LNCAP (cell line): Measurements from ENCODE around the gene MED7.

Experiments used
- TF ChIP-seq, protein P1 (sequence below): fragments of 450-650 bp; IDR thresholded peaks from 2 replicates; pipeline ENCODE4 v1.5.1; 2017; ENCODE audit warnings: mild to moderate bottlenecking

The MED7 gene

DNA sequence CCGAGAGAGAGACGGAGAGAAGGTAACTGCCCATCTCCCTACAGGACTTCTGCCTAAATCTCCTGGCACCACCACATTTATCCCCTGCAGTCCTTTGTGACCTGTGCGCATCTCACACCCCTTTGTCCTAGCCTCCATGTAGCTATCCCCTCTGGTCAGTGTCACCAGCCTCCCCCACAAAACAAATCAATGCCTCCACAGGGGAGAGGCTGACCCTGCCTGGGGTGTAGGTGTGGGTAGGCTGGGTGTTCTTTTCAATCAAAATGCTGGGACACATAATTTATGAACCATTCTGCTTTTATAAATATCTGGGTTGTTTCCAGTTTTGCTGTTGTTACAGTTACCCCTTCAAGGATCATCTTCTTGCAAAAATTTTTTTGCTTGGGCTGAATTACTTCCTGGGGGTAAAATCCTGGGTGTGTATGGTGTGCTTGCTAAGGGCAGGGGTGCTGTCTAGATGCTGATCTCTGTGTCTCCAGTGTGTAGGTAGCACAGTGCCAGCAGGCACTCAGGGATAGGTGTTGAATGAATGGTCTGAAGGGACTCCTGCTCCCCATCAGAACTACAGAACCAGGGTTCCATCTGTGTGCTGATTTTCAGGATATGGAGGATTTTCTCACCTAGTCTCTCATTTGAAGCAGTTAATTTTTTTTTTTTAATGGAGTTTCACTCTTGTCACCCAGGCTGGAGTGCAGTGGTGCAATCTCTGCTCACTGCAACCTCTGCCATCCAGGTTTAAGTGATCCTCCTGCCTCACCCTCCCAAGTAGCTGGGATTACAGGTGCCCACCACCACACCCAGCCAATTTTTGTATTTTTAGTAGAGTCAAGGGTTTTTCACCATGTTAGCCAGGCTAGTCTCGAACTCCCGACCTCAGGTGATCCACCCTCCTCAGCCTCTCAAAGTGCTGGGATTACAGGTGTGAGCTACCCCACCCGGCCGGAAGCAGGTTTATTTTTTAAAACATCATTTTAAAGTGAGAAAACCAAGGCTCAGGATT is 23.8 kb upstream of the MED7 start, which contains the start of gene GARIN3:
TSS of gene GARIN3 (minus strand) at position 51 of the 1,000 bp plus-strand sequence. CDS start 96 bp downstream, outside the sequence.
- TF ChIP-seq, protein P1, sequence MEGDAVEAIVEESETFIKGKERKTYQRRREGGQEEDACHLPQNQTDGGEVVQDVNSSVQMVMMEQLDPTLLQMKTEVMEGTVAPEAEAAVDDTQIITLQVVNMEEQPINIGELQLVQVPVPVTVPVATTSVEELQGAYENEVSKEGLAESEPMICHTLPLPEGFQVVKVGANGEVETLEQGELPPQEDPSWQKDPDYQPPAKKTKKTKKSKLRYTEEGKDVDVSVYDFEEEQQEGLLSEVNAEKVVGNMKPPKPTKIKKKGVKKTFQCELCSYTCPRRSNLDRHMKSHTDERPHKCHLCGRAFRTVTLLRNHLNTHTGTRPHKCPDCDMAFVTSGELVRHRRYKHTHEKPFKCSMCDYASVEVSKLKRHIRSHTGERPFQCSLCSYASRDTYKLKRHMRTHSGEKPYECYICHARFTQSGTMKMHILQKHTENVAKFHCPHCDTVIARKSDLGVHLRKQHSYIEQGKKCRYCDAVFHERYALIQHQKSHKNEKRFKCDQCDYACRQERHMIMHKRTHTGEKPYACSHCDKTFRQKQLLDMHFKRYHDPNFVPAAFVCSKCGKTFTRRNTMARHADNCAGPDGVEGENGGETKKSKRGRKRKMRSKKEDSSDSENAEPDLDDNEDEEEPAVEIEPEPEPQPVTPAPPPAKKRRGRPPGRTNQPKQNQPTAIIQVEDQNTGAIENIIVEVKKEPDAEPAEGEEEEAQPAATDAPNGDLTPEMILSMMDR, result no peak

DNA sequence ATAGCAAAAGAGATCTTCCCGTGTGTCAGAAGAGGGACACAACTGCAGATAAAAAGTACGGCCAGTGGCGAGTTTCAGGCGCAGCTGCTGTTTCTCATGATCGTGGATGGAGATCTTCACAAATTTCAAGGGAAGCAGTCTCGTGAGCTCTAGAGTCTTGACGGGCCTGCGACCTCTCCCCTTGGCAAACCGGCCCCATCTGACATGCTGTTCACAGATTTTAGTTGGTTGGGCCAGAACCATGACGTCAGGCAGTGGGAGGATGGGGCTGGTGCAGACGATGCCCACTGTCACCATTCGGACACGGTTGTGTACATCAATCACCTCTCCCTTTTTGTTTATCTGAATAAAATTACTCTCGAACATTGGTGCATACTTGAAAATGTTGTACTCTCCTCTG is 23.0 kb upstream of the MED7 start:
- TF ChIP-seq, protein P1, result no peak

DNA sequence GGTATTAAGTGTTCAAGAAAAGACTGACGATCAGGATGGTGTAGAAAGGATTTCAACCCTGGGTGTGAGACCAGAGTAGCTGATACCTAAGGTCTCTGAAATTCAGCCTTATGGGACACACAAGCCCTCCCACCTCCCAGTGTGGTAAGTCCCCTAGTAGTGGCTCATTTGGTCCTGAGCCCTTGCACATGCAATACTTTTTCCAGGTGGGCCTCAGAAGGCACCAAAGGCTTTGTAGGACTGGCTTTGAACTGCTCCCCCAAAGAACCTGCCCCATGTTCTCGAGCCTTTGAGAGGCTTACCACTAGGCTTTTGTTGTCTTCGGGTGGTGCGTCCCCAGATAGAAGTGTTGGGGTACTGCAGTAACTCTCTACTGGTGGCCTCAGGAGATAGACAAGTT is 22.6 kb upstream of the MED7 start:
- TF ChIP-seq, protein P1, result no peak

DNA sequence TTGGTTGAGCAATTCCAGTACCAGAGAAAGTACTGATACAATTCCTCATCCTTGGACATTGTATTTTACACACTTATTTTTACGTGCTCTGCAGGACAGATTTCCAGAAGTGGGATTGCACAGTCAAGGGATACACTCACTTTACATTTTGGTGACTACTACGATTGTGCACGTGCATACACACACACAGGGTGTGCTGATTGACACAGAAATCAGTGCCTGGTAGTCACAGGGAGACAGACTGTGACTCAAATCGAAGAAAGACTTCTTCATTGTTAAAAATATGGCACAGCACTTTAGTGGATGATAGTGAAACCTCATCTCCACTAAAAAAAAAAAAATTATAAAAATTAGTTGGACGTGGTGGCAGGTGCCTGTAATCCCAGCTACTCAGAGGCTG is 21.9 kb upstream of the MED7 start:
- TF ChIP-seq, protein P1, result no peak

DNA sequence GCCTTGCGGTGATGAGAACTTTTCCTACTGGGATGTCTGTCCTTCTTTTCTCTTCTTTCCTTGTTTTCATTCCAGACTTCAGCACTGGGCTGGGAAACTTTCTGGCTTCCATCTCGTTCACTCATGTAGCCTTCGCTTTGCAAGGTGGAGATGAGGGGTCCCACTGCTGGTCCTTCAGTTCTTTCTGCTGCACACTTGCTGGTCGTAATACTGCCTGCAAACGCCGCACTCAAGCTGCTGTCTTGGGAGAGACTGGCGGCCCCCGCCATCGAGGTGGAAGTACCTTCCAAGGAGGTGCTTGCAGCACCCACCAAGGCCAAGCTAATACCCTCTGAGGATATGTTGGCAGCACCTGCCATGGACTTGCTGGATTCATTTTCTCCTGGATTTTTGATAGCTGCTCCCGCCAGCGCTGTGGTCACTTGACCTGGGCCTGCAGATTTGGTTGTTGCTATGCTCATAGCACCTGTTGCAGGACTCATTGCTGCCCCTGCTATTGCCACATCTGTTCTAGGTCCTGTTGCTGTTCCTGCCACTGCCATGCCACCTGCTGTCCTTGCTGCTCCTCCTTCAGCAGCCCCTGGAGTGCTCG is 20.4 kb upstream of the MED7 start:
- TF ChIP-seq, protein P1, result no peak

DNA sequence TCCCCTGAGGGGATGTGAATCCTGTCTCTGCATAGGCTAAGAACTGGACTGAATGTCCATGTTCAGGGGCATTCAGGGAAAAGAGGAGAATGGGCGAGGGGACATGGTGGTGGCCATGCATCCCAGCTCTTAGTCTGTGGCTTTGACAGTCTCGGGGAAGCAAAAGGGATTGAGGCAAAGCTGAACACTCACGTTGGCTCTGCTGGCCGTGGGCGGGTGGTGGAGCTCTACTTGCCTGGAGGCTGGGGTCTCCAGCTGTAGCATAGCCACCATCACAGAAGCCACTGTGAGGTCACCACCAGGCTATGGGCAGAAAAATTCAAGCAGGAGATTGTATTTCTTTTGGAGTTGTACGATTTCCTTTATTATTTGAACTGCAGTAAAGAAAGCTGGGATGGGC is 19.3 kb upstream of the MED7 start:
- TF ChIP-seq, protein P1, result no peak

DNA sequence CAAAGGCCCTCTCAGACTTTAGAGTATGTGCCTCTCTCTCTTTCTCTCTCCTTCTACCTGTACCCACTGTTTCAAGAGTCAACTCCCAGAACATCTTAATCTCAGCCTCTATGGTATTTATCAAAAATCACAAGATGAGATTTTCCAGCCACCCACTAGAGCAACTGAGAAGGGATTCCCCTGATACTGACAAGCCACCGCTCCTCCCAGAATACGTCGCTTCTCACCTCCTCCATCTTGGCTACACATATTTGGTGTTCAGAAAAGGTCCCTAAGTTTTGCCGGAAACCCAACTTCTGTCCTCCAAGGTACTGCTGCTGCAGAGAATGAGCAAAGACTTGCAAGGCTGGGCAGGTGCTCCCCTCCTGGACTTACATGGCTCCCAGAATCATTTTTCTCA is 17.3 kb upstream of the MED7 start:
- TF ChIP-seq, protein P1, result no peak
